Activated T-cell treated with anti-CD3 and anti-CD28 coated beads, Interleukin-2, amount 50 U/mL, for 24 hours (primary cell): ENCODE results near the gene XYLT1.

Source experiments
- DNase-seq: peaks from one replicate; pipeline ENCODE4 v3.0.0-alpha.2; 2020
- H3K27ac Mint-ChIP-seq: 2 replicates; pipeline ENCODE4 v1.8.0; 2020; ENCODE audit warnings: mild to moderate bottlenecking, mixed read lengths
- H3K27me3 Mint-ChIP-seq: 2 replicates; pipeline ENCODE4 v1.8.0; 2020; ENCODE audit warnings: mixed read lengths
- H3K36me3 Mint-ChIP-seq: 2 replicates; pipeline ENCODE4 v1.8.0; 2020; ENCODE audit warnings: low read depth, mixed read lengths
- H3K4me1 Mint-ChIP-seq: 2 replicates; pipeline ENCODE4 v1.8.0; 2020; ENCODE audit warnings: low read depth, mixed read lengths
- H3K4me3 Mint-ChIP-seq: 2 replicates; pipeline ENCODE4 v1.8.0; 2020; ENCODE audit warnings: mild to moderate bottlenecking, moderate library complexity, mixed read lengths
- H3K9me3 Mint-ChIP-seq: 2 replicates; pipeline ENCODE4 v1.8.0; 2020; ENCODE audit warnings: mixed read lengths

The XYLT1 gene

DNA sequence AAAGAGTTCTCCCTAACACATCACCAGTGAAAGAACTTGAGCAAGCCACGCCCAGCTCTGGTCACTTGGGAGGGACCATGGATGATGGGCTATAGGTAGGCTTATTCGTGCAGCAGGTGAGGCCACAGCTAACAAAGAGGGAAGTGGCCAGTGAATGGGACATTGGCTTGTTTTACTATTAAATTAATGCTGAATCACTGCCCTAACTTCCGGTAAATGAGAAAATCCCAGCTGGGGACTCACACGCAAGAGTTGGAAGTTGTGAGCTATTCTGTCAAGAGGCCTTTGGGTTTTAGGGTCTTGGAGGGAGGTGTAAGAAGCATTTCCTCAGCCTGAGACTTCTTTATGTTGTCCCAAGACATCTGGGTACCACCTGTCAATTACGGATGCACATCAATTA lies 315.3 kb downstream of the XYLT1 start:
- H3K4me1 Mint-ChIP-seq, result no peaks in the 10 kb centered on the region
- H3K27me3 Mint-ChIP-seq, result no peaks in the 10 kb centered on the region
- no peaks in the 10 kb centered on the region for H3K9me3 Mint-ChIP-seq
- DNase-seq, result no peak
- peaks cover 17% of the 10 kb centered on the region for H3K36me3 Mint-ChIP-seq
- no peak overlapping the region for H3K27ac Mint-ChIP-seq
- H3K4me3 Mint-ChIP-seq, result no peak overlapping the region

DNA sequence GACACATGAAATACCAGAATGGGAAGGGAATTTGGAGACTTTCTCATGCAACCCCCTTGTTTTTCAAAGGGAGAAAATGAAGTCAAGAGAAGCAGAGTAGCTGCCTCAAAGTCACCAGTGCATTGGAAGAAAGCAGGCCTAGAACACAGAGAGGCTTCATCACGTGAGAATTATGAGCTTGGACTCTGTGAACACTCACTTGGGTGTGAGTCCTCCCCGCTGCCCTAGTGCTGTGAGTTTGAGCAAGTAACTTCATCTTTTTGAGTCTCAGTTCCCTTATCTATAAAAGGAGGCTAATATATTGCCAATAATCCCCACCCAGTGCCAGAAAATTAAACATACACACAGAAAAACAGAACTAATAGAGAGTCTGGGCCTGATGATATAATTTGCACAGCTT lies 315.8 kb downstream of the XYLT1 start:
- Mint-ChIP-seq H3K36me3 (peaks cover 17% of the 10 kb centered on the region), H3K27me3 (no peaks in the 10 kb centered on the region), H3K27ac (no peak overlapping the region), H3K4me3 (no peak overlapping the region), H3K4me1 (no peaks in the 10 kb centered on the region), H3K9me3 (no peaks in the 10 kb centered on the region)
- DNase-seq, result no peak

DNA sequence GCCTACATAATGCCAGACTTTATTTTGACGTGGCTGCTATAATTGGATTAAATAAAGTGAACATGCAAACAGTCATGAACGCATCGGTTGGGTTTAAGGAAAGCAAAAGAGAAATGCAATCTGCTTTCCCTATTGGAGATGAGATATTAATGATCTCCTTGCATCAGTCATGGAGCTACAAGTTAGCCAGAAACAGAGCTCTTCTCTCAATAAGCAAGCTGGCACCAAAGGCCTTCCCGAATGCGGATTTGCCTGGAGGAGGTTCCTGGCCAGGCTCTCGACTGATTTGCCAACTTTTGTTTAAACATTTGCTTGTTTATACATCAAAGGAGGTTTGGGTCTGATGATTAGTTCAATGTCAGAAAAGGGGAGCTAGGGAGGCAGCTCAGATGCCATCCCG lies 318.4 kb downstream of the XYLT1 start:
- H3K4me1 Mint-ChIP-seq, result no peaks in the 10 kb centered on the region
- H3K27me3 Mint-ChIP-seq, result no peaks in the 10 kb centered on the region
- no peak overlapping the region for H3K27ac Mint-ChIP-seq
- no peaks in the 10 kb centered on the region for H3K9me3 Mint-ChIP-seq
- no peak for DNase-seq
- H3K4me3 Mint-ChIP-seq, result no peak overlapping the region
- peaks cover 2% of the 10 kb centered on the region for H3K36me3 Mint-ChIP-seq

DNA sequence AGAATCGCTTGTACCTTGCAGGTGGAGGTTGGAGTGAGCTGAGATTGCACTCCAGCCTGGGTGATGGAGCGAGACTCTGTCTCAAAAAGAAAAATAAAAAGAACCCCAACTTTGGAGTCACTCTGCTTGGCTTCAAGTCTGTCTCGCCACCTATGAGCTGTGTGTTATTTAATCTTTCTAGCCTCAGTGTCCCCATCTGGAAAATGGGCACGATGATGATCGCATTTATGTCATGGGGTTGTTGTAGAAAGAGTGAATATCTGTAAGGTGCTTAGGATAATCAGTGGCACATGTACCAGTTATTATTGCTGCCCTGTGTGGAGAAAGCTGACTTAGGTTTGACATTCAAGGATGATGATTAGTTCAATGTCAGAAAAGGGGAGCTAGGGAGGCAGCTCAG lies 319.4 kb downstream of the XYLT1 start:
- DNase-seq, result no peak
- no peaks in the 10 kb centered on the region for H3K36me3 Mint-ChIP-seq
- no peak overlapping the region for H3K4me3 Mint-ChIP-seq
- H3K9me3 Mint-ChIP-seq, result no peaks in the 10 kb centered on the region
- H3K27me3 Mint-ChIP-seq, result no peaks in the 10 kb centered on the region
- H3K4me1 Mint-ChIP-seq, result no peaks in the 10 kb centered on the region
- H3K27ac Mint-ChIP-seq, result no peak overlapping the region

DNA sequence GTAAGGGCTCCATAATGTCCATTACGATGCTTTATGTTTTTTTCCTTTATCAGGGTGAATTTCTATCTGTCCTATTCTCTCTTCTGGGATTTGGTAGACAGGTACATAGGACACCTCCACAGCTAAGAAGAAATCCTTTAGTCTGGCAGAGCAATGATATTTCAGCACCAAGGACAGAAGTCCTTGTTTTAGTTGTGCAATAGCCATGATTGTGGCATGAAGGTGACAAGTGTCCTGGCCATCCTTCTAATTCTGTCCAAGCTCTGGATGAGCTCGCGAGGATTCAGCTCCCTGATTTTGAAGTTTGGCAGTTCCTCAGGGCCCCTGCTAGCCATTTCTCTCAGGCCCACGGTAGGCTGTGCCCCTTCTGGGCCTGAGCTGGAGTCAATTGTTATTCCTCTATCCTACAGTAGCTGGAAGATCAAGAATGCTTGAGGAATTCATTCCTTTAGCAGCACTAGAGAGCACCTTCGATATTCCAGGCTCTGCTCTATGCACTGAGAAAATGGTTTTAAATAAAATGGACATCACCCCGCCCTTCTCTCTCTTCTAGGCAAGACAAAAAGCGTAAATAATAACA lies 320.8 kb downstream of the XYLT1 start:
- Mint-ChIP-seq H3K27ac (no peak overlapping the region), H3K36me3 (no peaks in the 10 kb centered on the region), H3K4me1 (no peaks in the 10 kb centered on the region), H3K9me3 (no peaks in the 10 kb centered on the region), H3K4me3 (no peak overlapping the region), H3K27me3 (no peaks in the 10 kb centered on the region)
- DNase-seq, result no peak

DNA sequence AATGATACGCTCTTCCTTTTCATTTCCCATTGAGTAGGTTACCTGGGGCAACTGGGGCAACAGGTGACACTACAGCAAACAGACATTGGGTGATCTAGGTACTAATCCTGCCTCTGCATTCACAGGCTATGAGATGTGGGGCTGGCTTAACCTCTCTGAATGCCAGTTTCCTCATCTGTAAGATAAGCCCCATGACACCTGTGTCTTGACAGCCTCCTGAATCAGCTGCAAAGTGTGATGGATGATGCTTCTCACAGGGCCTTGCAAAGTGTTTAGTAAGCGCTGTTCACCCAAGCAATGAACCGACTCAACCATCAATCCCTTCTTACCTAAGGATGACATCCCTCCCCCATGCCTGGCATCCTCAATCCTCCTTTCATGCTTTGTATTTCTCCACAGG lies 322.8 kb downstream of the XYLT1 start:
- Mint-ChIP-seq H3K36me3 (no peaks in the 10 kb centered on the region), H3K9me3 (no peaks in the 10 kb centered on the region), H3K4me1 (no peaks in the 10 kb centered on the region), H3K27me3 (no peaks in the 10 kb centered on the region), H3K4me3 (no peak overlapping the region), H3K27ac (no peak overlapping the region)
- no peak for DNase-seq

DNA sequence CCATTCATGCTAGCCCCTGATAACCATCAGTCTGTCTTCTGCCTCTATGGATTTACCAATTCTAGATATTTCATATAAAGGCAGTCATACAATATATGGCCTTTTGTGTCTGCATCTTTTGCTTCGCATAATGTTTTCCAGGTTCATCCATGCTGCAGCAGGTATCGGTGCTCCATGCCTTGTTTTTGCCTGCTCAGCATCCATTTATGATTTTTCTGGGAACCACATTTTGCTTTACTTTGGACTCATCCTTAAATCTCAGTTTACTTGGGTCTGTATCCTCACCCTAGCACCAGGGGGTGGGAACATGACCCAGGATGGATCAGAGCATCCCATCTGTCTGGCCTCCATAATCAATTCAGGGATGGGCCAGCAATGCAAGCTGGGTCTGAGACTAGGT lies 325.7 kb downstream of the XYLT1 start:
- Mint-ChIP-seq H3K27me3 (no peaks in the 10 kb centered on the region), H3K4me3 (no peak overlapping the region), H3K4me1 (no peaks in the 10 kb centered on the region), H3K36me3 (peaks cover 11% of the 10 kb centered on the region), H3K27ac (no peak overlapping the region), H3K9me3 (no peaks in the 10 kb centered on the region)
- no peak for DNase-seq

DNA sequence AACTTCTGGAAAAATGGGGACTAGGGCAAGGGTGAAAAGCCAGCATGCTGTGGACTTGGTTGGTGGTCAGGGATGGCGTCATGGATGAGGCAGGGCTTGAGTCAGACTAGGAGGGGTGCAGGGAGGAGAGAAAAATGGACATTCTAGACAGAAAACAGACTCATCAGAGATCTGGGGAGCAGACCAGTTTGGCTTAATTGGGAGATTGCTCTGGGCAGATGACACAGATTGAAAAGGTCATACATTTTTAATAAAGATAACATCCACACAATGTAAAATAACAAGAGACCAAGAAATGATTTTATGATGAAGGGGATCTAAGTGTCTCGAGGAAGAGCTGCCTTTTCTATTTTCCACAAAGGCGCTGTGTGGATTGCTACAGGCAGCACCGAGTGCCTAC lies 326.3 kb downstream of the XYLT1 start:
- H3K9me3 Mint-ChIP-seq, result no peaks in the 10 kb centered on the region
- no peaks in the 10 kb centered on the region for H3K4me1 Mint-ChIP-seq
- peaks cover 16% of the 10 kb centered on the region for H3K36me3 Mint-ChIP-seq
- H3K27me3 Mint-ChIP-seq, result no peaks in the 10 kb centered on the region
- no peak for DNase-seq
- H3K27ac Mint-ChIP-seq, result no peak overlapping the region
- H3K4me3 Mint-ChIP-seq, result no peak overlapping the region

DNA sequence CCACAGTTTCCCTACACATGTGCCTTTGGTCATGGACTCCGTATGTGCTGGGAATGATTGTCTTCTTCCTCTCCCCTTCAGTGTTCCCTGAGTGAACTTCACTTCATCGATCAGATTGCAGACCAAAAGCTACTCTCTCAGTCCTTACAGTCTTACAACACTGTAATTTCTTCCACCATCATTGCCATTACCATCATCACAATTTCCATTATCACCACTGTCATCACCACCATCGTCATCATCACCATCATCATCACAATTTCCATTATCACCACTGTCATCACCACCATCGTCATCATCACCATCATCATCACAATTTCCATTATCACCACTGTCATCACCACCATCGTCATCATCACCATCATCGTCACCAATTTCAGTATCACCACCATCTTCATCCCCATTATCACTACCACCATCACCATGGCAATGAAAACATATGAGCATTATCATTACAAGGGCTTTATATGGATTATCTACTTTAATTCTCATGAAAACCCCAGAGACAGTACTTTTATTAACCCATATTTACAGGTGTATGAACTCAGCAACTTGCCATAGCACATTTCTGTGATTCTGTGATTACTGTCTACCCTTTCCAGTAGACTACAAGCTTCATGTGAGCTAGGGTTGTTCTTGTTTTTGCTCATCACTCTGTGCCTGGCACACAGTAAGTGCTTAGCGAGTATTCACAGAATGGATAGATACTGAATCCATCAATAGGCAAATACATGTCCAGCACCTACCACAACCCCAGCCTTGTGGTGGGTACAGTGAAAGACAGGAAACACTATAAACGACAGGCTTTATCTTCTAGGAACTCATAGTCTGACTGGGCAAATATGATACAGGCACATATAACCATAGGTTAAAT lies 327.0 kb downstream of the XYLT1 start:
- Mint-ChIP-seq H3K27me3 (no peaks in the 10 kb centered on the region), H3K4me3 (no peak overlapping the region), H3K4me1 (no peaks in the 10 kb centered on the region), H3K27ac (no peak overlapping the region), H3K36me3 (peaks cover 23% of the 10 kb centered on the region), H3K9me3 (no peaks in the 10 kb centered on the region)
- no peak for DNase-seq

DNA sequence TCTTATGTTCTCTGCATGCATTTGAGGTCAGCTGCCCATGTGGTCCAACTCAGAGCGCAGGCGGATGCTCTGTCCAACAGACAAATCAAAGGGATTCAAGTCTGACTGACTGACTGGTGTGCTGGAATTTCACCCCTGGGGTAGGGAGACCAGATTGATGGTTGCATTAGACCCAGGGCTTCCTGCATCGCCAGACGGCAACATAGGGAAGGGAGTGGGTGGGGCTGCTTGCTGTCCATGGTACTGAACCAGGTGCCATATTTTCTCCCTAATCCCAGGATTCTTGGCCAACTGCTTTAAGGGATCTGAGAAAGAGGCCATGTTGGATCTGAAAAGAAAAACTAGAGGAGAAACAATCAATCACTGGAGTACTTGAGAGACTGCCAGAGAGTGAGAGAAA lies 332.0 kb downstream of the XYLT1 start:
- Mint-ChIP-seq H3K36me3 (peaks cover 72% of the 10 kb centered on the region), H3K27me3 (no peaks in the 10 kb centered on the region), H3K9me3 (no peaks in the 10 kb centered on the region), H3K27ac (no peak overlapping the region), H3K4me1 (peaks cover 6% of the 10 kb centered on the region), H3K4me3 (no peak overlapping the region)
- no peak for DNase-seq

DNA sequence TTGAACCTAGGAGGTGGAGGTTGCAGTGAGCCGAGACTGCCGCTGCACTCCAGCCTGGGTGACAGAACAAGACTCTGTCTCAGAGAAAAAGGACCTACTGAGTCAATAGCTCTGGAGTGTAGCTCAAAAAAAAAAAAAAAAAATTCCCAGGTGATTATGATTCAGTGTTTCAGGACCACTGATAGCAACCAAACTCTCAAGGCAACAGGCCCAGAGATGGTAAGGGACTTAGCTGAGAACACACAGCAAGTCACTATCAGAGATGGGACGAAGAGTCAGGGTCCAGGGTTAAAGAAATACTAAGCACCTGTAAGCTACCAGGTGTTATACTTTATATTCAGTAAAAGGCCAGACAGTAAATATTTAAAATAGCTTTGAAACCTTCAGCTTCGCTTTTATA lies 335.3 kb downstream of the XYLT1 start:
- H3K36me3 Mint-ChIP-seq, result peaks cover 79% of the 10 kb centered on the region

DNA sequence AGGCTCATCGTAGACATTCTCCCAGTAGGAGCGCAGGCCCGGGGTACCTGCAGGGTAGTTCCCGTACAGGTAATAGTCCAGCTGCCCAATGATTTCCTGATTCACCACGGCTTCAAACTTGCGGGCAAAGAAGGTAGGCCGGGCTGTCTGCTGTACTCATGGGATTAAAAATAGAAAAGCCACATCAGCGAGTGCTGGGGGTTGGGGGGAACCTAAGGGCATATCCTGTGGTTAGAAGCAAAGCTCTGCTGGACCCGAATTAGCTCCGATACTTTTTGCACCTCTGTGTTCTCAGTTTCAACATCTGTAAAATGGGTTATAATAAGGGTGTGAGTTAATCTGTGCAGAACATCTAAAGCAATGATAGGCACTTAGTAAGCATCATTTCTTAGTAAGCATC lies 336.2 kb downstream of the XYLT1 start:
- Mint-ChIP-seq H3K9me3 (no peaks in the 10 kb centered on the region), H3K27me3 (no peaks in the 10 kb centered on the region), H3K36me3 (peaks cover 72% of the 10 kb centered on the region), H3K4me1 (peaks cover 22% of the 10 kb centered on the region), H3K4me3 (no peak overlapping the region), H3K27ac (no peak overlapping the region)
- no peak for DNase-seq

More for the DNA sequence above, 335.3 kb downstream of the XYLT1 start:
- Mint-ChIP-seq H3K27ac (no peak overlapping the region), H3K27me3 (no peaks in the 10 kb centered on the region), H3K9me3 (no peaks in the 10 kb centered on the region), H3K4me3 (no peak overlapping the region), H3K4me1 (peaks cover 22% of the 10 kb centered on the region)
- DNase-seq, result no peak

DNA sequence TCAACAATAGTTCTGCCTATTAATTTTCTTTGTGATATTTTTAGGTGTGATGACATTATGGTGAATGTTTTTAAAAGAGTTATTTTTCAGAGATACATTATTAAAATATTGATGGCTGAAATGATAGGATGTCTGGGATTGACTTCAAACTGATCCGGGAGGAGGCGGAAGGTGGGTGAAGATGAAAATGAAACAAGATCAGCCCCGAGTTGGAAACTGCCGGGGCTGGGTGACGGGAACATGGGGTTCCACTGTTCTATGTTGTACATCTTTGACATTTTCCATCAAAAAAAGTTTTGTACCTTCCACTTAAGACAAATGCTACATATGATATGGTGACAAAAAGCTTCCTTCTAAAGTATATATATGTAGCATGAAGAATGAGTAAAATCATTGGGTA lies 336.9 kb downstream of the XYLT1 start:
- Mint-ChIP-seq H3K36me3 (peaks cover 65% of the 10 kb centered on the region), H3K9me3 (no peaks in the 10 kb centered on the region)

DNA sequence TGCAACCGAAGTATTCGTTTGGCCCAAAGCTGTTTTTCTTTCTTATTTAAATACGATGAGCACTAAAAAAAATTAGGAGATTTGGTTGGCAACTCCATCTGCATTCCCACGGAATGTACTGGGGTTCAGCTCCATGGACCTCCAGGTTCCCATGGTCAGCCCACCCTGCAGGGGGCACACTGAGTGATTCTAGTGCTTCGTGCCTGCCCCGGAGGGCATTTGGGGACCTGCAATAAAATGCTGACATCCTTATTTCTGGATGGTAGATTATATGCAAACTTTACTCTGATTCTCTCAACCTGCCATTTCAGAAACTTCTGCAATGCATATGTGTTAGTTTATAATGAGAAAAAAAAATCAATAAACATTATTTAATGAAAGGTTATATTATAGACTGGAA lies 339.4 kb downstream of the XYLT1 start:
- peaks cover 65% of the 10 kb centered on the region for H3K36me3 Mint-ChIP-seq
- no peak overlapping the region for H3K4me3 Mint-ChIP-seq
- no peak overlapping the region for H3K27ac Mint-ChIP-seq
- H3K27me3 Mint-ChIP-seq, result no peaks in the 10 kb centered on the region
- peaks cover 22% of the 10 kb centered on the region for H3K4me1 Mint-ChIP-seq
- H3K9me3 Mint-ChIP-seq, result no peaks in the 10 kb centered on the region
- DNase-seq, result no peak

More for the DNA sequence above, 336.9 kb downstream of the XYLT1 start:
- Mint-ChIP-seq H3K4me1 (peaks cover 22% of the 10 kb centered on the region), H3K27me3 (no peaks in the 10 kb centered on the region), H3K27ac (no peak overlapping the region), H3K4me3 (no peak overlapping the region)
- no peak for DNase-seq

DNA sequence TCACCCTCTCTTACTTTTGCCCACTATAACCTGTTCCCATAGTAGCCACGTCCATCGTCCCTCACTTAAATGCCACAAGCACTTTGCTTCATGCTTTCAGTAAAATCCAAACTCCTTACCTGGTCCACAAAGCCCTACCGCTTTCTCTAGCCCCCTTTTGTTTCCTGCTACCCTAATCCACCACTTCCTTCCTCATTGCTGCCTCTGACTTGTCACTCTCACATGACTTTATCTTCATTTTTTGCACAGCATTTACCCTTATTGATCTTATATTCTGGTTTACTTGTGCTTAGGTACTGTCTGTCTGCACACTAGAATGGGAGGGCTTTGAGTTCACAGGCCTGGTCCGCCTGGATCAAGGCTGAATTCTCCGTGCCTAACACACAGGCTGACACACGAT lies 340.0 kb downstream of the XYLT1 start:
- Mint-ChIP-seq H3K27me3 (no peaks in the 10 kb centered on the region), H3K36me3 (peaks cover 64% of the 10 kb centered on the region), H3K9me3 (no peaks in the 10 kb centered on the region), H3K4me3 (no peak overlapping the region), H3K27ac (no peak overlapping the region), H3K4me1 (peaks cover 22% of the 10 kb centered on the region)
- no peak for DNase-seq
